Measurements from ENCODE around the gene FAM120A.
"Not testable (repeated sequence)": the region's sequence is repeated elsewhere in the genome, so short reads cannot be mapped to it uniquely, and the experiment has no call there.

FAM120A gene

GRCh38 chr9:93473411-93473810, 21.9 kb downstream of the FAM120A start:
- DNase-seq, result no peak

DNA sequence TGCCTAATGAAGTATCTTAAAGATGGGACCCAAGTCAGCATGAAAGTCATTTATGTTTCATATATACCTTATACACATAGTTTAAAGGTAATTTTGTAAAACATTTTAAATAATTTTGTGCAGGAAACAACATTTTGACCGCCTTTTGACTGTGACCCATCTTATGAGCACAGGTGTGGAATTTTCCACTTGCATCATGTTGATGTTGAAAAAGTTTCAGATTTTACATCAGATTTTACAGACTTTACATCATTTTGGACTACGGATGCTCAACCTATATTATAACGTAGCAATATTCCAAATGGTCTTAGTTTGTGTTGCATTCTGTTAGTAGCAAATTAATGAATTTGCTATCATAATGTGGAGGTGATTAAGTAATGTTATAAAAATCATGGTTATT, 23.6 kb downstream of the FAM120A start:
- DNase-seq, result no peak

DNA sequence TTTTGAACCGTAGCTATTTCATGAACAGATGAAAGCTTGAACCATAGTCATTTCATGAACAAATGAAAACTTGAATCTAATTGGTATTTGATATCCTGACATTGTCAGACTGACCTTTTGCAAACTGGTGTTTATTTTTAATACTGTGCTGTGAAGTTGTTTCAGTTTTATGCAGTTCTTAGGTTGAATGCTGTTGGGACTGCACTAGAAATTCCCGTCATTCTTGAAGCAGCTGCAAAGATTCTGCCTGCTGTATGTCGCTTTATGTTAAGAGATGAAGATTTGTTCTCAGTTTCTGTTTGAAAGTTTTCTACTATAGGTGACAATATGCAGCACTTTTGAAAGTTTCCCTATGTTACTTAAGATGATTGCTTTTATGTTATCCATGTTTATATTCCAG, 24.4 kb downstream of the FAM120A start:
- DNase-seq, result no peak

GRCh38 chr9:93476924-93477323, 25.4 kb downstream of the FAM120A start:
- no peak for DNase-seq

DNA sequence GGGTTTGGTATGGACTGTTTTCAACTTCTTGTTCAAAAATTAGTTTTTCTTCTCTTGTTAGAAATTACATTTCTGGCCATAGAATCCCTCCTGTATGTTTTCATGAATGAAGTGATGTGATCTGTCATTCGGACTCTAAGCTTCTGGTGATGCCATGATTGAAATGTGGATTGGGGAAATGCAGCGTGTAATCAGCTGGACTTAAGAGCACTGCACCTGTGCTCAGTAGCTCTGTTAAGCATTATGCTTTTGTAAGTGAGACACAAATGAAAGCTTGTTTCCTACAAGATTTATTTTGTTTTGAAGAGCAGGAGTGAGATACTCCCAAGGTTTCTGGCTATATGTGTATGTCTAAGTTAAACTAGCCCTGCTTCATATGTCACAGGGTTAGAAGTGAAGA, 25.9 kb downstream of the FAM120A start:
- DNase-seq, result no peak

DNA sequence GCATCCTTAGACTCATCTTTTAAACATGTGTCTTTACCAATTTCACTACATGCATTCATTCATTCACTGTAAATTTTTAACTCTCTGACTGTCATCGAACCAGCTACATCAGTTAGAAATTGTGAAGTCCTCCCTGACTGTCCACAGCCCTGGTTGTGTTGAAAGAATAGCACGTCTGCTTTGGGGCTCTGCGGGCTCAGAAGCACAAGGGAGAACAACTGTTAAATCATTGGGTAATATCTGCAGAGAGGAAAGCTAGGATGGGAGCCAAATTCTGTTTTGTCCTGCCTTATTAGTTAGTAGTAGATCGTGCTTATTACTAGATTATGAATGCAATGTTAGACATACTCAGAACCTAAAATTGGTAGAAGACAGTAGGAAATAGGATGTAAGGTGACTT, 28.2 kb downstream of the FAM120A start:
- DNase-seq, result no peak

GRCh38 chr9:93480262-93480661, 28.8 kb downstream of the FAM120A start:
- DNase-seq, result no peak

- DNase-seq, result no peak
Observed at GRCh38 chr9:93480728-93481324, 29.3 kb downstream of the FAM120A start.

GRCh38 chr9:93483497-93483896, 32.0 kb downstream of the FAM120A start:
- DNase-seq, result no peak

DNA sequence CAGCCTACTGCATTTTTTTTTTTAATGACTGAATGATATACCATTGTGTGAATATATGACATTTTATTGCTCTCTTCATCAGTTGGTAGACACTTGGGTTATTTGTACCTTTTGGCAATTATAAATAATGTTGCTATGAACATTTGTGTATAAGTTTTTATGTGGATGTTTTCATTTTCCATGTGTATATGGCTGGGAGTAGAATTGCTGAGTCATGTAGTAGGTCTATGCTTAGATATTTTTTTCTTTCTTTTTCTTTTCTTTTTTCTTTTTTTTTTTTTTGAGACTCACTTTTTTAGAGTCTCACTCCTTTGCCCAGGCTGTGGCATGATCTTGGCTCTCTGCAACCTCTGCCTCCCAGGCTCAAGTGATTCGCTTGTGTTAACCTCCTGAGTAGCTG, 34.8 kb downstream of the FAM120A start:
- no peak for DNase-seq

- DNase-seq, result no peak
Observed at GRCh38 chr9:93488244-93488643, 36.8 kb downstream of the FAM120A start.

DNA sequence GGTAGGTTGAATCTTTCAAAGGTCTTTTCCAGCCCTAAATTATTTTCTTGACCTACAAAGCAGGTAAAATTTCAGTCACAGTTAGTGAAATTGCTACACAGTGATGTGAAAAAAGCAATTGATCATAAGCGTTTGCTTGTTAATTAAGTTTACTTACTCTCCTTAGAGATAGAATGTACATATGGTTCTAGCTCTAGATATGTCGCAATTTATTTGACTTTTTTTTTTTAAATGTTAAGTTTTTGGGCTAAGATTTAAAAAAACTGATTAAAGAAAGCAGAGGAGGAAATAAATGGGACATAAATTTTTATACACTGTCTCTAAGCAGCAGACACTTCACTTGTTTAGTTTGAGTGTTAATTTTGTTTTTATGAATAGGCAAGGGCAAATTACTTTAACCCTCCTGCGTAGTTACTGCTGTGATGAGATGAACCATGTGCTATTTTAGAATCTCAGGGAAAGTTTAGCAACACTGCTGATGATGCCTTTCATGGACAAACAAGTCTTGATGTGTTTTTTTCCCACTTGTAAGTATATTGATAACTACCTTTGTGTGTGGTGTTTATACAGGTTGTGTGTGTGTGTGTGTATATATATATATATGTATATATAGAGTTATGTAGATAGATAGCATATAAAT, 40.2 kb downstream of the FAM120A start:
- no peak for DNase-seq

- no peak for DNase-seq
Observed at GRCh38 chr9:93492327-93492726, 40.8 kb downstream of the FAM120A start.

GRCh38 chr9:93493949-93494348, 42.5 kb downstream of the FAM120A start:
- no peak for DNase-seq

- DNase-seq, result no peak
Observed at GRCh38 chr9:93496285-93496684, 44.8 kb downstream of the FAM120A start.

GRCh38 chr9:93500571-93501298, 49.2 kb downstream of the FAM120A start:
- no peak for DNase-seq

GRCh38 chr9:93501406-93501805, 49.9 kb downstream of the FAM120A start:
- DNase-seq, result peak; percentile 7

DNA sequence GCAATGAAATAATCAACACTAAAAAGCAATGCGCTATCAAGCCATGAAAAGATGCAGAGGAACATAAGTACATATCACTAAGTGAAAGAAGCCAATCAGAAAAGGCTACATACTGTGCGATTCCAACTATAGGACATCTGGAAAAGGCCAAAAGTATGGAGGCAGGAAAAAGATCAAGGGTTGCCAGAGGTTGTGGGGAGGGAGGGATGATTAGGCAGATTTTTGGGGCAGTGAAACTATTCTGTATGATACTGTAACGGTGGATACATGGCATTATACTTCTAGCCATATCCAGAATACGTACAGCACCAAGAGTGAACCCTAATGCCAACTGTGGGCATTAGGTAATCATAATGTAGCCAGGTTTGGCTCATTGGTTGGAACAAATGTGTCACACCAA, 51.9 kb downstream of the FAM120A start:
- no peak for DNase-seq

DNA sequence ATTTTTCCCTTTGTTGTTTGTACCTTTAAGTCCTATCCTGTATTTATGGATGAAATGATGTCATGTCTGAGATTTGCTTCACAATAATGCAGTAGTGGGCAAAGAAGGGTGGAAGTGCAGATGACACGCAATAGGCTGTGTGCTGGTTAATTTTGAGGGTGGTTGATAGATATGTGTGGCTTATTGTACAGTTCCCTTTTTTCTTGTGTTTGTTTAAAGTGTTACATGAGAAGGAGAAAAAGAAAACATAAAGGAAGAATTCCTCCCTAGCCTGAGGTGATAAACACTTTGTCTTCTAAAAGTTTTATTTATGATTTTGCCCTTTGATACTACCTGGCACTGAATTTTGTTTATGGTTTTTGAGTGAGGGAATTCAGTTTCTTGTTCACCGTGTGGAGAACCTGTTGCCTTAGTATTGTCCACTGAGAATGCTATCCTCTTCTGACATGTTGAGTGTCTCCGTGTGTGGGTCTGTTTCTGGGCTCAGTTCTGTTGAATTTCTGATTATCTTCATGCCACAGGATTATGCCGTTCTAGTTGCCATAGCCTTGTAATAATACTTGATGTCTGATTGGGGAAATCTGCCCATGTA, 54.2 kb downstream of the FAM120A start:
- no peak for DNase-seq

DNA sequence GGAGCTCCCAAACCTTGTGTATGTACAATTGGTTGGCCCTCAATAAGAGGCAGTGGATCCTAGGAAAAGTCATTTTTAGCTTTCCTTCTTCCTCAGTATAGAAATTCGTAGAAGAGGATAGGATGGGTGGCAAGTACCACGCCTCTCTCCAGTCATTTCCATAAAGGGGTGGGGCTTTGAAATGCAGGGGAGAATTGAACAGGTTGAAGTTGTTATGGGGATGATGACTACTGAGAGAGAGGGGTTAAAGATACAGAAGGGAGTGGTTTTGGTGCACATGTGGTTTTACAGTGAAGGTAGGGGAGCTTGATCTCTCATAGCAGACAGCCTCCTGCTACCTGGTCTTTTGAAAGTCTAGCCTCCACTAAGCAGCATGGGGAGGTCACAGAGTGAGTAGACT, 56.3 kb downstream of the FAM120A start:
- no peak for DNase-seq

DNA sequence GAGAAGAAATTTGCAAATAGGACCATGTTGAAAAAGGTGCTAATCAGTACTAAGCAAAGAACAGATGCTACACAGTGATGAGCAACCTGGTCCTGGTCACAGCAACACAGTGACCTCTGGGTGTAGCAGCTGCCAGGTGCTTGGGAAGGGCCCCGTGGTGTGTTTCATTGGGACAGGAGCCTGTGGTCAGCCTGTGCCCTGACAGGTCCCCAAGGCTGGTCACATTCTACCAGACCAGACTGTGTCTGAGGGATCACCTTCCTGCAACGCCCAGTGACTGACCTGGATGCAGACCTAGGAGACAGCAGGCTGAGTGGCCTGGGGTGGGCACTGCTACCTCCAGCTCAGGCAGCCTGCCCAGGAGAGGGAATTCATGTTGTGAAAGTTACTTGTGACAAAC, 56.7 kb downstream of the FAM120A start:
- no peak for DNase-seq

DNA sequence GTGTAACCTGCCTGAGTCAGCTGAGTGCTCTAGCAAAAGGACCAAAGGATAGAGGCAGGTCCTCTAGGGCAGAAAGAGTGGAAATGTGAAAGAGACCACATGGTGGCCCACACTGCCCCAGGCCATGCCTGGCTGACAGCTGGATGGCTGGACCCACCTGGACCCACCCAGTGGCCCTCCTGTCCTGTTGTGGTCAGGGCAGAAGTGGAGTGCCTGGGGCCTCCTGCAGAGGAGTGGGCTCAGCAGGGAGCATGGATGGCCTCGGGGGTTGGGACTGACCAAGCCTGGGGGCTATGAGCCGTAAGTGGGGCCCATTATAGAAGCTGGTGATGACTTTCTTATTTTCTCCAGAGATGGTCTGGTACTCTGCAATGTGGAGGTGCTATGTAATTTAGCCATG, 57.6 kb downstream of the FAM120A start:
- DNase-seq, result no peak

DNA sequence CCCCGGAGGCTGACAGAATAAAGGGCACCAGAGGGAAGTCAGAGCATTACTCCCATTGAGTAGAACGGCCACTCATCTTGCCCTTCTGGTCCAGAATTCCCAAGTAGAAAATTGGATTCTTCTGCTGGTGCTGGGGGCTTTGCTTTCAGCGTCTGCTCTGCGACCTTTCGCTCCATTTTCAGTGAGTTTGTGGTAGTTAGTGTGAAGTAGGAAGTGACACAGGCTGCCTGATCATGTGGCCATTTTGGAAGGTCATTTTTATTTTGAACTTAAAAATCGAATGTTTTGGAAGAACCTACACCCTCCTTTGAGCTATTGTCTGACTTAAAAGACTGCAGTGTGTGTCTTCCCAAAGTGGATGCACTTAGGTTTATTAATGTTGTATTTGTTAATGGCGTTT, 58.6 kb downstream of the FAM120A start:
- no peak for DNase-seq

- DNase-seq, result not testable (repeated sequence)
Observed at GRCh38 chr9:93511228-93511627, 59.7 kb downstream of the FAM120A start.
